Endometrial microvascular endothelial cells (primary cell): ENCODE data around the gene SLC2A11. TPM values are rescaled to one million over a fixed set of nuclear protein-coding genes. Genes with fewer than 3 reads are reported as not detected.

Experiments used
- in situ Hi-C: cut with HindIII; loops from 2 replicates; pipeline ENCODE4 v1.10.0; 2017; ENCODE audit warnings: low sequenced_read_pairs, low pct_unique_long_range_greater_than_20kb; ENCODE audit errors: inconsistent ontology term
- total RNA-seq: library from RNA; depleted of rRNA; stranded (reverse); fragments of >200 nt; gene quantifications from one replicate; pipeline ENCODE4 v1.2.3, GENCODE V29; 2015; ENCODE audit errors: inconsistent ontology term

Gene SLC2A11
- total RNA-seq, 1 donor from 2014 or later, result 4.7 TPM

DNA sequence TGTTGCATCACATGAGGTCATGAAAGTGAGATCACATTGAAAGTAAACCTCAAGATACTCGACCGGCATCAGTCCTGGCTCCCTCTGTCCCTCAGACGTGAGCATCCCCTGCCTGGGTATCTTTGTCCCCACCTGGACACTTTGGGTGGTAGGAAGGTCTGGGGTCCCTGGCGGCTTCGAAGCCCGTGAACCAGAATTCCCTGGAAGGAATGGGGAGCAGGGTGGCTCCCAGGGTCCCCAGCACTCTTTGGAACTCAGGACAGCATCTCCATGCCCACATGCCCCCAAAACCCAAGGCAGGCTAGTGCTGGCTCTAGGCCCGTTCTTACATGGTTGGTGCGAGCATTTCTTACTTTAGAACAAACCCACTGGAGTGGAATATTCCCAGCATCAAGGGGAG, 26.4 kb upstream of the SLC2A11 start:
- in situ Hi-C loops, result no loop called here

GRCh38 chr22:23831781-23832180, 25.9 kb upstream of the SLC2A11 start:
- in situ Hi-C loops, result no loop called here

DNA sequence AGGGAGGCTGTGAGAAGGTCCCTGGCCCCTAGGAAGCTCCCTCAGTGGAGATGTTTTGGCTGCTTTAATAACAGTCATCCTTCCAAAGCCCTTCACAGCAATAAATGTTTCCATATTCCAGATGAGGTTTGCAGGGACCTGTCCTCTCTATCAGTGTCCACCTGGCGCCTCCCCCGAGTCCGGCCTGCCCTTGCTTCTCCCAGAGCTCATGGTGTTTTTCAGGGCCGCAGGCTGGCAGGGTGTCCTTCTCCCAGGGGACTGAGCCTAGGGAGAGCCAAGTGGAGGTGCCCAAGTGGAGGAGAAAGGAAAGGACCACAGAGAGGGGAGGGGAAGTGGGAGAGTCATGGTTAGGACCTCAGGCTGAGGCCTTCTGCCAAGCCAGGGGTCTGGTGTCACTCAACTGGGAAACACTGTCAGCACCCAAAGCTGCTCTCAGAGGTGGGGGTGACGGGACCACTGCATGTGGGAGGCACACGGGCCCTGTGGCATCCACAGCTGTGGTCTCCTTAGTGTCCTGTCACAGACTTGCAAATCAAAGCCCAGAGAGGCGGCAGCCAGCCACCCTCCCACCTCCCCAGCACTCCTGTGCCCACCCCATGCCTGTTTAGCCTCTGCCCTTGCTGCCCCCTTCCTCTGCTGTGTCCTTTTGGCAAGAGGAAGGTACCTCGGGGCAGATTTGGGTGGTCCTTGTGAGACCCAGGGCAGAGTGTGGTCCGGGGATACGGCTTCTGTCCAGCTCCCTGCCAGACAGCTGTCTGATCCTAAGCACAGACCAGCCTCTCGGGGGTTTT, 25.3 kb upstream of the SLC2A11 start:
- in situ Hi-C loops, result no loop called here

DNA sequence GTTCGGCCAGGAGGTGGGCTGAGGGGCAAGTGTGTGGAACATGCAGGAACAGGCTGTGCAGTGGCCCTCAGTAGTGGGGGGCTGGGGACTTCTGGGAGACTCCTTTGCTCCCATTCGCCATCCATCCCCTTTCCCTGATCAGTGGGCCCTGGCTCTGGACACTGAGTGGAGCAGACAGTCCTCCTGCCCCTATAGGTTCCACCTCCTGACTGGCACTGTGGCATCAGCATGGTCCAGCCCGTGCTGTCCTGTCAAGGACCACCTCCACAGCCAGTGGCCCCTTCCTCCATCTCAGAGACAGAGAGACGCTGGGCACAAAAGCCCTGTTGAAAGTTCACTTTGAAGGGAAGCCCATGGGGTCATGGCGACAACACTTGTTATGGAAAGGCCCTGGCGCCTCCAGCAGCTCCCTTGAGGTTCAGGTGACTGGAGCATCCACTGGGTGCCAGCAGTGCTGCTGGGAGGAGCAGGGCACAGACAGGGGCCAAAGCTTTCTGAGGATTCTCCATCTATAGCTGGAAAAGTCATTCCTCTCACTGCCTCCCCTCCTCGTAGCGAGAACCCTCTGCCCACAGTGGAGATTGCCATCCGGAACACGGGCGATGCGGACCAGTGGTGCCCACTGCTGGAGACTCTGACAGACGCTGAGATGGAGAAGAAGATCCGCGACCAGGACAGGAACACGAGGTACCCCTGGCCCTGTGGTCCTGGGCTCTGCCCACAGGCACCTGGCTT, 24.5 kb upstream of the SLC2A11 start:
- in situ Hi-C loops, result no loop called here

DNA sequence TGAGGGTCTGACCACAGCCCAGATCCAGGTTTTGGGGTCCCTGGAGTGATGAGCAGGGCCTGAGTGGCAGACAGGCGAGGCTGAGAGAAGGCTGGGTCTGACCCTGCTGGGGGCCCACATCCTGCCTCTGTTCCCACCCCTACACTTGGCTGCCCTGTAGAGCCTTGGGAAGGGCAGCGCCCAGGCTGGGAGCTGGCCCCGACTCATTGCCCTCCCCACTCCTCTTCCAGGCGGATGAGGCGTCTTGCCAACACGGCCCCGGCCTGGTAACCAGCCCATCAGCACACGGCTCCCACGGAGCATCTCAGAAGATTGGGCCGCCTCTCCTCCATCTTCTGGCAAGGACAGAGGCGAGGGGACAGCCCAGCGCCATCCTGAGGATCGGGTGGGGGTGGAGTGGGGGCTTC, 23.8 kb upstream of the SLC2A11 start:
- in situ Hi-C loops, result no loop called here

- in situ Hi-C loops, result no loop called here
These were observed 23.3 kb upstream of the SLC2A11 start for GRCh38 chr22:23834406-23834792.

DNA sequence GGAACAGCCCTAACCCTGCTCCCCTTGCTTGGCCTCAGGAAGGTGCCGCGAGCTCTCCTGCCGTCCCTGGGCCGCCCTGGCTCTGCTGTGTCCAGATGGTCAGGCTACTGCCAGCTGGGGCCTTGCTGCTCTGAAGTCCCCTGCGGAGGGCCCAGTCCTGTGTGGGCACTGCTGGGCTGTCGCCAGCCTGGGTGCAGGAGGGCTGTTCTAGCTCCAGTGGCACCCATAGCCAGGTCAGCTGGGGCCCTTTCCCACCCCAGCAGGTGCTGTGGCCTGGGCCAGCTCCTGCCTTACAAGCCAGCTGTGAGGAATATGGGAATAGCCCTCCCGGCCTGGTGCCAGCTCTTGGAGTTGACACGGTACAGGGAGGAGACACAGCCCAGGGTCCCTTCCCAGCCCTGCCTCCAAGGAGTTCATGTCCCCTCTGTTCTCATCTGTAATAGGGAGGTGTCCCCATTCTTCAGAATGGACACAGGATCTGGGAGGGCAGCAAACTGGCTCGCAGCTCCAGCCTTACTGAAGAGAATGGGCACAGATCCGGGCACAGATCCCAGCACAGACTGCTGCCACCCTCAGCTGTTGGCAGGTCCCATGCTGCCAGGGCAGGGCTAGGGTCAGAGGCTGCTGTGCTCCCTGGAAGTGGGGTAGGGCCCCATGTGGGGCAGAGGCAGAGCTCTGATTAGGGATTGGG, 22.7 kb upstream of the SLC2A11 start:
- in situ Hi-C loops, result no loop called here

- in situ Hi-C loops, result no loop called here
These were observed 22.1 kb upstream of the SLC2A11 start for GRCh38 chr22:23835484-23836144.

DNA sequence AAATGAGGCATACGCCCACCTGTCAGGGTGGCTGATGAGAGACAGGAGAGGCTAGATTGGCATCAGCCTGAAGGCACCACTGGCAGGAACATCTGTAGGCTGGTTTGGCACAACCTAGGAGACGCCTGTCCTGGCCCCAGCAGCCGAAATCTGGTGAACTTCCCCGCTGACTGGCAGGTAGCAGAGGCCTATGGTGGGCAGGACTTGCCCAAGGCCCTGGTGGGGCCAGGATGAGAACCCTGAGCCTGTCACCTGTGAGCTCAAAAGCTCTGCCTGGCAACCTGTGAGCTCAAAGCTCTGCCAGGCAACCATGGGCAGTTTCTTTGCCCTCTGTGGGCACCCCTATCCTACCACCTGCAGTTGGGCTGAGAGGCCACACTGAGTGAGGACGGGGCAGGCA, 21.4 kb upstream of the SLC2A11 start:
- in situ Hi-C loops, result no loop called here

DNA sequence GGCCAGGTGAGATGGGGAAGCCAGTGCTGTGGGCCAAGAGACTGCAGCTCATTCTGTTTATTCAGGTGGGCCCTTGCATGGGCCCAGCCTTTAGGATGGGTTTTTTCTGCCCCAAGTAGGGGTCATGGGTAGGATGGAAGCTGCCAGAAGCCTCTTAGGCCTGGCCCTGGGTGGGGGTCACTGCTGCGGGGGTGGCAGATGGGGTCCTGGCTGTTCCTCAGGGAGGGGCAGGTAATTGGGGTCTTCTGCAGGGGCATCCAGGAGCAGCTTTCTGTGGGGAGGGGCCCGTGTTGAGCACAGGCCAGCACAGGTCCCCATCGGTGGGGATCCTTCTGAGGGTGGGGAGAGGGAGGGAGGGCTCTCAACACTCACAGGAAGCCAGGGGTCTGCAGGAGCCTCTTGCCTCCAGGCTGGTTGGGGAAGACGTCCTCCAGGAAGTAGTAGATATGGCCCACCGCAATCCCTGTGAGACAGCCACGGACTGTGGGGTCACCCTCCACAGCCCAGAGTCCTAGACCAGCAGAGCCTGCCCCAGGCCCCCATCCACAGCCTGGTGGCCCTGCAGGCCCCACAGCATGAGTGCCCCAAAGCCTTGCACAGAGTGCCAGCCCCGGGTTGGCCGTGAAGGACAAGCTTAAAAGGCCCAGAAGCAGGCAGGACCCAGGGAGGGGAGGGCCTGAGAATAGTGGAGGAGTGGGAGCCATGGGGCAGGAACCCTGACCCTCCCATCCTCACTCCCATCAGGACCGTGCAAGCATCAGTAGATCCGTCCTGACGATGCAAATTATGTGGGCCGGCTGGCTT, 20.8 kb upstream of the SLC2A11 start:
- in situ Hi-C loops, result no loop called here

GRCh38 chr22:23837496-23837859, 20.2 kb upstream of the SLC2A11 start:
- in situ Hi-C loops, result no loop called here

- in situ Hi-C loops, result no loop called here
These were observed 19.6 kb upstream of the SLC2A11 start for GRCh38 chr22:23837911-23838680.

DNA sequence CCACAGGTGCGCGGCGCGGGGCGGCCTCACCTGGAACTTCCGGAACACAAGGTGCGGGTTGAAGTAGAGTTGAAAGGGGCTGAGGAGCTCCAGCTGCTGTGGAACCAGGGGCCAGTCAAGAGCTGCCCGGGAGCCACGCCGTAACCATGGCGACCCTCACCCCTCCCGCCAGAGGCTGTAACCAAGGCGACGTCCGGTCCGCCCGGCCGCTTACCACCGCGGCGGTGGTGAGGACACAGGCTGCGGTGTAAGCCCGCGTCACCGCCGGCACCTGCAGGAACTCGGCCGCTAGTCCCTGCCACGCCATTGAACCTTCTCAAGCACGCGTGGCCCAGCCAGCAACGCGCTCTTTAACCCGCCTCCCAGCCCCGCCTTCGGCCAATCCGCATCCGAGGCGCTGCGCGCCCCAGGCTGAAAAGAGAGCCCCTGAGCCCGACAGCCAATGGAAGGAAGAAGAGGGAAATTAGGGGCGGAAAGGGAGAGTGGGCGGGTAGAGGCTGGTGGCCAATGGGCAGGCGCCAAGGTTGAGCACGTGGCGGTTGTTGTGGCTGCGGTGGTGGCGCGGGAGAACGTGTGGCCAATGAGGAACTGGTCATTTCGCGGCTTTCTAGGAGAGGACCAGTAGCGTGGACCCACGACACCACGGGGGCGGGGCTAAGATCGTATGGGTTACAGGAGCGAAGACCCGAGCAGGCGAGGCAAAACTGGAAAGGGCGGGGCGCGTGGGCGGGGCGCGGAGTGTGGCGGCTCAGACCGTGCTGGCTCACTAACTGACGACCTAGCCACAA, 18.8 kb upstream of the SLC2A11 start, which contains the start of gene DERL3:
TSS of gene DERL3 (minus strand) at position 326 of the 788 bp plus-strand sequence. CDS start at position 307, 19 bp downstream.
- in situ Hi-C loops, result no loop called here

- in situ Hi-C loops, result no loop called here
These were observed 17.6 kb upstream of the SLC2A11 start for GRCh38 chr22:23840026-23840425.

- in situ Hi-C loops, result no loop called here
These were observed 16.4 kb upstream of the SLC2A11 start for GRCh38 chr22:23841292-23841691.

GRCh38 chr22:23841736-23842445, 15.8 kb upstream of the SLC2A11 start:
- in situ Hi-C loops, result no loop called here

DNA sequence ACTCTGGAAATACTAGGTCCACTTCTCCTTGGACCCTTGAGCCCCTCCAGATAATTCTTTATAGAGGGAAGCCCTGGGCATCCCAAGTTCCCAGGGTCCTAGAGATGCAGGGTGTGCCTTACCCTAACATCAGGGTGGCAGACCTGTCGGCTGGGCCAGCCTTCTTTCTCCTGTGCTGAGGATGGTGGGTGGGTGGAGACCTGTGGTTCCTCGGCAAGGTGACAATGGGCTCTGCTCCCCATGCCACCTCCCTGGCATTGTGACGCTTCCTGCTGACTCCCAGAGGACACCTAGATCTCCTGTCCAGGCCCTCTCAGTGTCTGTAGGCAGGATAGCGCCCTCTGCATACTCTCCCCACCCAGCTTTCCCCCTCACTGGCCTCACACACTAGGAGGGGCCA, 15.1 kb upstream of the SLC2A11 start:
- in situ Hi-C loops, result no loop called here
